ENCODE measurements around the gene DLG1.

DNA sequence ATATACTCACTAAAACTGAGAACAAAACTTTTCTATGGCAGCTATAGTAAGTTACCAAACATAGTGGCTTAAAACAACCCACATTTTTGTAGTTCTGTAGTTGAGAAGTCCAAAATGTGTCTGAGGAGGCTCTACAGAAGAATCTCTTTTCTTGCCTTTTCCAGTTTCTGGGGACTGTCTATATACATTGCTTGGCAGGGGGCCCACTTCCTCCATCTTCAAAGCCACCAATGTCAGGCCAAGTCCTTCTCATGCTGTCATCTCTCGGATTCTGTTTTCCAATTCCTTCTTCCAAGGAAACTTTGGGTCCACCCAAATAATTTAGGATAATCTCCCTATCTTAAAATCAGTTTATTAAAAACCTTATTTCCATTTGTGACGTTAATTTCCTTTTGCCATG, 92.7 kb downstream of the DLG1 start:
- TF ChIP-seq, protein P1, sequence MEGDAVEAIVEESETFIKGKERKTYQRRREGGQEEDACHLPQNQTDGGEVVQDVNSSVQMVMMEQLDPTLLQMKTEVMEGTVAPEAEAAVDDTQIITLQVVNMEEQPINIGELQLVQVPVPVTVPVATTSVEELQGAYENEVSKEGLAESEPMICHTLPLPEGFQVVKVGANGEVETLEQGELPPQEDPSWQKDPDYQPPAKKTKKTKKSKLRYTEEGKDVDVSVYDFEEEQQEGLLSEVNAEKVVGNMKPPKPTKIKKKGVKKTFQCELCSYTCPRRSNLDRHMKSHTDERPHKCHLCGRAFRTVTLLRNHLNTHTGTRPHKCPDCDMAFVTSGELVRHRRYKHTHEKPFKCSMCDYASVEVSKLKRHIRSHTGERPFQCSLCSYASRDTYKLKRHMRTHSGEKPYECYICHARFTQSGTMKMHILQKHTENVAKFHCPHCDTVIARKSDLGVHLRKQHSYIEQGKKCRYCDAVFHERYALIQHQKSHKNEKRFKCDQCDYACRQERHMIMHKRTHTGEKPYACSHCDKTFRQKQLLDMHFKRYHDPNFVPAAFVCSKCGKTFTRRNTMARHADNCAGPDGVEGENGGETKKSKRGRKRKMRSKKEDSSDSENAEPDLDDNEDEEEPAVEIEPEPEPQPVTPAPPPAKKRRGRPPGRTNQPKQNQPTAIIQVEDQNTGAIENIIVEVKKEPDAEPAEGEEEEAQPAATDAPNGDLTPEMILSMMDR (IDR thresholded peaks at IDR 0.05) = no peak
- TF ChIP-seq POLR2A (IDR thresholded peaks at IDR 0.05) (no peak), POLR2AphosphoS5 (IDR thresholded peaks at IDR 0.05; ENCODE audit: insufficient read depth in 1 of 2, low read depth in 1 of 2) (no peak)
